Cardiac septum (tissue), 1 donor: ENCODE data around the gene PROCR. TPM values are rescaled to one million over a fixed set of nuclear protein-coding genes. Genes with fewer than 3 reads are reported as not detected.
"Not testable (repeated sequence)": the region's sequence is repeated elsewhere in the genome, so short reads cannot be mapped to it uniquely, and the experiment has no call there.

ENCODE experiments used
- DNase-seq: peaks from one replicate; pipeline ENCODE4 v3.0.0-alpha.2; 2020; ENCODE audit warnings: low spot score
- intact Hi-C: fragments of 100-400 bp; cut with DNase I; formaldehyde crosslinking; loops from one replicate; pipeline ENCODE4 v1.14.0; 2022
- long read RNA-seq: library from polyadenylated mRNA; unstranded; transcript quantifications from one replicate; pipeline ENCODE4 v2.0.0, GENCODE V29; 2021
- total RNA-seq: library from RNA; stranded (reverse); fragmentation: NEBNext Ultra II Directional; extraction: Animal tissue kit (Norgen Biotek cat#: 25700); gene quantifications from one replicate; pipeline ENCODE4 v1.2.1, GENCODE V29; 2021
- donor health status: DM: no; HTN: no; CAD: no.

Gene PROCR
- 5.4 TPM for total RNA-seq
- long read RNA-seq, partial matches to known transcripts, result 2 of 8 reads
- long read RNA-seq, other reads (novel, unspliced or antisense), result 4 of 8 reads

DNA sequence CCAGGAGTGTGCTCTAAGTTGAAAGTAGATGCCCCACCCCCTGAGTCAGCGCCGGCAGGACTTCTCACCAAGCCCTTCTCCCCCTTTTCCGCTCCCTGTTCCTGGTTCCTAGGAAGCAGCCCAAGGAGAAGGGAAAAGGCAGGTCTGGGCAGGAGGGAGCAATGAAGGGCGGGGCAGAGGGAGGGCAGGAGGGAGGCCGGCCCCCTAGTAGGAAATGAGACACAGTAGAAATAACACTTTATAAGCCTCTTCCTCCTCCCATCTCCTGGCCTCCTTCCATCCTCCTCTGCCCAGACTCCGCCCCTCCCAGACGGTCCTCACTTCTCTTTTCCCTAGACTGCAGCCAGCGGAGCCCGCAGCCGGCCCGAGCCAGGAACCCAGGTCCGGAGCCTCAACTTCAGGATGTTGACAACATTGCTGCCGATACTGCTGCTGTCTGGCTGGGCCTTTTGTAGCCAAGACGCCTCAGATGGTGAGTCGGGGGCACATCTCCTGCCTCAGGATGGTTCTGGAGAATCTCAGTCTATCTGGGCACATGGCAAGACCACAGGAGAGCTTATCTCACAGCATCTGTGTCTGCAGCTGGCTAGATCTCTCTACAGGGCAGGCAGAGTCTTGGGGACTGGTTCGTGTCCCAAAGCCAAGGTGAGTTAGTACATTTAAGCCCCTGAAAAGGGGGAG is at the start of gene PROCR:
PROCR (plus strand) TSS at position 320 of the 681 bp plus-strand sequence; CDS start at position 403, 83 bp downstream.
- intact Hi-C loops, result no loop called here
- DNase-seq, result peak; percentile 92

DNA sequence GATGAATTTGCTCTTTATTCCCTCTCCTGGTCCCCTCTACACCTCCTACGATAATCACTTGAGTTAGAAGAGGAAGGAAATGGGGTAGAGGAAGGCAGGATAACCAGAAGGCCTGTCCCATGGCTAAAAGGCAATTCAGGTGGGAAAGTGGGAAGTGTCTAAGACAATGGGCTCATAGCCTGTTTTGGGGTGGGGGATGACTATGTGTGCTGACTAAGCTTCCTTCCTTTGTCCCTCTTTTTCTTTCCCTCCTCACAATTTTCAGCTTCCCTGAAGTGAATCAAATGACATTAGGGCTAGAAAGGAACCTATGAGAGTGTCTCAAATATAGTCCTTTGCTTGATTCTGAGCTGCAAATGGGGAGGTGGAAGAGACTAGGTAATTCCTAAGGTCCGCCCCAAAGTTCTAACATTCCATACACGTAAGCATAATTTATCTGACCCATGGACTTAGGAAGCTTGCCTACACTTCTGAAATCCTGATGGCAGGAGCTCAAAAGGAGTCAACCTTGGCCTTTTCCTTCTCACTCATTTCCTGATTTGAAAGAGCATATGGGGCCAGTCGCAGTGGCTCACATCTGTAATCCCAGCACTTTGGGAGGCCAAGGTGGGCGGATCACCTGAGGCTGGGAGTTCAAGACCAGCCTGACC is 49.0 kb upstream of the PROCR start:
- intact Hi-C loops, result no loop called here
- DNase-seq, result no peak

DNA sequence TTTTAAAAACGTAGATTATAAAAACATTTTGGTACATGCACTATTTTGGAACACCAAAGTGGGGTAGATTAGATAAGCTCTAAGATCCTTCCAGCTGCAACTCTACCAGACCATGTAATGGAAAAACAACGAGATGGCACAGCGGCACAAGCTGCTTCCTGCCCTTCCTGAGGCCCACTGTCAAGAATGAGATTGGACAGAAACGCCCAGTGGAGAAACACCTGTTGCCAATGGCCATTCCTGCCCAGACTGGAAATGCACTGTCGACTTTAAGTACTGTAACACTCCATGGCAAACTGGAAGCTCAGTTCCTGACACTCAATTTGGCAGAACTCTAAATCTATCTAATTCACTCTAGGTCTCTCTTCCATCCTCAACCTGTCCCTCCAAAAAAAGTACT is 46.1 kb upstream of the PROCR start:
- no peak for DNase-seq
- intact Hi-C loops, result no loop called here

DNA sequence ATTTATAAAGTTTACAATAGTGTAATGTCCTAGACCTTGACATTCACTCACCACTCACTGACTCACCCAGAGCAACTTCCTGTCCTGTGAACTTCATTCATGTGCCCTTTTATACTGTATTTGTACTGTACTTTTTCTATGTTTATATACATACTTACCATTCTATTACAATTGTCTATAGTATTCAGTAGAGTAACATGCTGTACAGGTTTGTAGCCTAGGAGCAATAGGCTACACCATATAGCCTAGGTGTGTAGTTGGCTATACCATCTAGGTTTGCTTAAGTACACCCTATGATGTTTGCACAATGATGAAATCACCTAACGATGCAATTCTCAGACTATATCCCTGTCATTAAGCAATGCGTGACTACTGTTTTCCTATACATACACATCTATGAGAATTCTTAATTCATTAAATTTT is 42.2 kb upstream of the PROCR start:
- intact Hi-C loops, result no loop called here
- DNase-seq, result no peak

DNA sequence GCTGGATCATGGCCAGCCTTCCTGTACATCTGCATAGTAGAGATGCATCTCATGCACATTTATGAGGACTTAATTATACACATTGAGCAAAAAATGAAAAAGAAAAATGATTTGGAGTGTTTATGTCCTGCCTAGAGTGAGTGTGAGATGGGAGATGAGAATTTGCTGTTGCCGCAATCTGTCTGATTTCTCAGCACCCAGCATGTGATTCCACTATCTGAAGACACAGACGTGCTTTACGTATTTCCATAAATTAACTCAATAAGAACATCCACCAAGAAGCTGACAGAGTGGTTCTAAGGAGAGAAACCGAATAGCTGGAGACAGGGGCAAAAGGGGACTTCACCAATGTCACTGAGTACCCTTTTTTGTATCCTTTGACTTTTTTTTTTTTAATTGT is 39.9 kb upstream of the PROCR start:
- intact Hi-C loops, result no loop called here
- DNase-seq, result no peak

DNA sequence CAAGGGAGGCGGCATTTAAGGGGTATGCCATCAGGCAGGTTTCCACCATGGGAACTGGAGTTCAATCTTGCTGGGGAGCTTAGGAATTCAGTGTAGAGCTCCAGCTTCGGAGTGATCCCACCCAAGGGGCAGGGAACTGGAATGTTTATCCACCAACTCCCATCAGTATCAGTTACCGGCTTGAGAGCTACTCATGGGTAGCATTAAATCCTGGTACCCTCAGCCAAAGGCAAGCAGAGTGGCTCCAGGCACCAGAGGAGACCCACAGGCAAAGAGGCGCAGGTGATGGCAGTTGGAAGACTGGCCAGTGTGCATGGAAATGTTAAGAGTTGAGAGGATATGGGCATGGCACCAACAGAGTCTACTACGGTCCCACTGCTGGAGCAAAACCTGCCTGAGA is 38.8 kb upstream of the PROCR start:
- DNase-seq, result no peak
- intact Hi-C loops, result no loop called here

DNA sequence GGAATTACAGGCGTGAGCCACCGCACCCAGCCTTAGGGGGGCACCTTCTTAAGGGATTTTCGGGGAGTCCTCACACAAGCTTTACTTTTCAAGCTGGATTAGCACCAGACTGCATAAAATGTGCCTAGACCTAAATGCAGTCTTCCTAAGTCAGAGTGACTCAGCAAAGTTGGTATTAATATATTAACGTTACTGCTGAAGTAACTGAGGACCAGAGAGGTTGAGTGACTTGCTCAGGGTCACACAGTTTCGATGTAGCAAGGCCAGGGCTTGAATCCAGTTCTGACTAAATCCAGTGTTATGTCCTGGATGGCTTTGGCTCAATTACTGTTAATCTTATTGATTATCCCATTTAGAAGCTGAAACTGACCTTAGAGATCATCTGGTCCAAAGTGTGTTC is 38.1 kb upstream of the PROCR start:
- intact Hi-C loops, result no loop called here
- DNase-seq, result no peak

DNA sequence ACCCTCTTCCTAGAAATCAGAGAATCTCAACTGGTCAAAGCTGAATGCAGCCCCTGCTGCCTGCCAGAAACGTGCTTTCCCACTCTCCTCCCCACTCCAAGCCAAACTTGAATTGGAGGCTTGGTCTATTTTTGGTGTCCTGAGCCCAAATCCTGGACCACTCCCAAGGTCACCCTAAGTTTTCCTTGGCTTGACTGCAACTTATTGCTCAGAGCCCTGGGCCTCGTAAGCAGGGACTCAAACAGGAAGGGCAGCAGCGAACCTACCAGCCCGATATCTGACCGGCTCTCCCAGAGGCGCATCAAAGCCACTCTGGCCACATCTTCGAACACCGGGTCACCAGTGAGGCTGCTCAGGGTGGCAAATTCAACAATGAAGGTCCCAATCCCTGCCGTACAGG is 37.4 kb upstream of the PROCR start:
- intact Hi-C loops, result no loop called here
- DNase-seq, result no peak

DNA sequence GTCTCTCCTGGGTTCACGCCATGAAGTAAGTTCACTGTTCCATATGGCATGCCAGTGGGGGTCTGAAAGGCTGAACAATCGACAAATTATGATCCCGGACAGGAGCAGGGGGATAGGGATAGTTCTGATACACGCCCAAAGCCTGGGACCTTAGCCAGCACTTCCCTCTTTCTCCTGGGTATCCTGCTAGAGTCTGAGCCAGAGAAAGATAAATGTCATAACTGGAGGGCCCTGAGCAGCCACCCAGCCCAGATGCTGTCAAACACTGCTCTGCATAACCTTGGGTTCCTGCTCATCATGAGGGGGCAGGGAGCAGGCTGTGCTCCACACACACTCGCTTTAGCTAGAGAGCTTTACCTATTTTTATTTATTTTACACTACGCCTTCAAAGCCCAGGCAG is 37.0 kb upstream of the PROCR start:
- no peak for DNase-seq
- intact Hi-C loops, result no loop called here

DNA sequence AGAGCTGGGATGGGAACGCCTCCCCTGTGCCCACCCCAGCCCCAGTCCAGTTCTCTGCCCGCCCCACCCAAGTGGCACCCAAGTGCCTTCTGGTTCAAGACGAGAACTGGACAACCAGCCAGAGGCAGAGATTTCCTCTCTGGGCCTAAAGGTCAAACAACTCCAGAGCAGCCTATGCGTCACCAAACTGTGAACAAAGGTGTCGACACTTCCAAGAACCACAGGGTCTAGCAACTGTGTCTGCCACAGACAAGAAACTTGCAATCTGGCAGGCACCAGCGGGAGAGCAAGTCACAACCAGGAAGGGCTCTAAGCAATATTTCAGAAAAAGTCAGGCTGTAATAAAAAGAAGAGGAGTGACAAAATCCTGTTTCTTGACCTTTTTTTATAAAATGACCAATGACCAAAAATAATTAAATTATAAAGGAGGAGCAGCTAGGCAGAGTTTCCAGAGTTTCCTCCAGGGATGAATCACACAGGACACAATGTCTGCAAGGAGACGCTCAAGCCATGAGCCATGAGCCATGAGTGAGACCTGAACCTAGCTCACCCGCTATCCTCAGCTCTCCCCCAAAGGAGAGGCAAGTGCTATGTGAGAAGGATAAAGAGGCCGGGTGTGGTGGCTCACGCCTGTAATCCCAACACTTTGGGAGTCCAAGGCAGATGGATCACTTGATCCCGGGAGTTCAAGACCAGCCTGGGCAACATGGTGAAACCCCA is 35.8 kb upstream of the PROCR start:
- DNase-seq, result no peak
- intact Hi-C loops, result no loop called here

DNA sequence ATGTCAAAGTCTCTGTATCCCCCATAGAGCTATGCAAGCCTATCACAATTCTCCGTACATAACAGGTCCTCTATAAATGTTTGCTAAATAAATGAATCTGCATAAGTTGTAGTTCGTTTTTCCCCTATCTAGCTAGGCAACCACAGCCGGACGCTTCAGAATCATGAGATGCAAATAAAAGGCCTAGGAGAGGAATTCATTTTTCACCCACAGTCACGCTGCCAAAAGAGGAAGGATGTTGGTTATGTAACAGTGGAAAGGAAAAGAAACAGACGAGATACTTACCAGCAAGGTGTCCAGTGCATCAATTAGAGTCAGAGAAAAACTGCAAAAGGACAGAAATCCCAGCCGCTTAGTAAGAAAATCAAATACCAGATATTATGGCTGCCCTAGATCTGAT is 27.2 kb upstream of the PROCR start:
- intact Hi-C loops, result loop anchor here (1.0 to 2.0 kb wide), 2 partner anchors 64 to 124 kb away; no protein-coding TSS in a partner anchor
- no peak for DNase-seq

DNA sequence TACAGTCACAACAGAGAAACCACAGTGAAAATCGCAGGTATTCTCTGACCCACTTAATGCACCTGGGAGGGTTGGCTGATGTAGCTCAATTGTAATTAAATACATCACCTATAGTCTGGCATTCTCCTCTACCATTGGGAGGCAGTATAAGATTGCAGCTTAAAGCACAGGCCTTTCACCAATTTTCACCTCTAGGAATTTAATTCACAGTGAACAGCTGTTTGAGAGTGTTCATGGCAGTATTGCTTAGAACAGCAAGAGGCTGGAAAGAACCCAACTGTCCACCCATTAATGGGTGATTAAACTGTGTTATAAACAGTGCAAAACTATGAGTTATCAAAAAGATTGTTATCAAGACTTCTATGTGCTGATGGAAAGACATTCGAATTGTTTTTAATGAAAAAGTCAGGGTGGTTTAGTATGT is 26.7 kb upstream of the PROCR start:
- intact Hi-C loops, result loop anchor here (1.0 to 2.0 kb wide), 2 partner anchors 63 to 124 kb away; no protein-coding TSS in a partner anchor
- no peak for DNase-seq

DNA sequence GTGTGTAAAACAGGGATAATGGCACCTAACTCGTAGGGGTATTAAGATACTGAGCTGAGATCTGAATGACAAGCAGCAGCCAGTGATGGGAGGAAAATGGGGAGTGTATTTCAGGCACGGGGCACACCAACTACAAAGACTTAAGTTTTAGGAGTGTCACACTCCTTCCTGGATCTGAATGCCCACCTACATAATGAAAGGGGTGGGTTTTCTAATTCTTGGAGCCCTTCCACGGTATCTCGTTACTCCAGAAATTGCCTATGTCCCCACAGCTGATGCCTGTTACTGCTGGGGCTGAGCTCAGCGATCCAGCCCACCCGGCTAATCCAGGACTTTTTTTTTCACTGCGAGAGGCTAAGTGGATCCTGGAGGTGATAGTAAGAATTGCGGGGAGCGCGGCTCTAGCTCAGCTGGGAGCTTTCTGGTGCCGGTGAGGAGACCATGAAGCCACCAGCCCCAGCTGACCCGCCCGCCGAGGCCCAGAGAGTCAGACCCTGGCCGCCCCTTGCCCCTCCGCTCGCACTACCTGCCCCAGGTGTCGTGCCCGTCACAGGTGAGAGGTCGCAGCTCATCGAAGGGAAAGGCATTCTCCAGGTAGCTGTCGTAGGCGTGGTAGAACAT is 25.5 kb upstream of the PROCR start:
- no peak for DNase-seq
- intact Hi-C loops, result no loop called here

DNA sequence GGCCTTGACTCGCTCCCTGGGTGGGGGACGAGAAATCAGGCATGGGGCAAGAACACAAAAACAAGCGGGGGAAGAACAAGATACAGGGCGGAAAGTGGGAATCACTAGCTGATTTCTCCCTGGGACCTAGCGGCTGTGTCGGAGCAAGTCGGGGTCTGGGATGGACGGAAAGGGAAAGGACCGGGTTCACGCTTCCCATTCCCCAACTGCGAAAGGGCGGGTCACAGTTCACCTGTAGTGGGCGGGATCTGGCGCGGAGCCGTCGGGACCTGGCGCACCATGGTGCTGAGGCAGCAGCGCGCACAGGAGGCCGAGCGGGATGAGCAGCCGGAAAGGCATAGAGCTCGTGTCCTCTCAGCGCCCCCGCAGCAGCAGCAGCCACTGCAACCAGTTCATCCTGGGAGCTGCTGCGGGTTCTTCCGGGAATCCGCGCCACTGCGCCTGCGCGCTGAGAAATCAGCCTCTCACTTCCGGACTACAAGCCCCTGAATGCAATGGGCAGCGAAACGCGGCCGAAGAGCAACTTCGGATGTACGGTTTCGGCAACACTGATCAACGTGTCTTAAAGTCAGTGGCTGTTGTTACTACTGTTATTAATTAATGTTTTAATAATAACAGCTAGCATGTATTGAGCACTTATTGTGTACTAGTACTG is 24.8 kb upstream of the PROCR start, which contains the start of gene EDEM2:
EDEM2 (minus strand) TSS at position 417 of the 655 bp plus-strand sequence; CDS start at position 339, 78 bp downstream.
- intact Hi-C loops, result no loop called here
- peak; percentile 96 for DNase-seq

DNA sequence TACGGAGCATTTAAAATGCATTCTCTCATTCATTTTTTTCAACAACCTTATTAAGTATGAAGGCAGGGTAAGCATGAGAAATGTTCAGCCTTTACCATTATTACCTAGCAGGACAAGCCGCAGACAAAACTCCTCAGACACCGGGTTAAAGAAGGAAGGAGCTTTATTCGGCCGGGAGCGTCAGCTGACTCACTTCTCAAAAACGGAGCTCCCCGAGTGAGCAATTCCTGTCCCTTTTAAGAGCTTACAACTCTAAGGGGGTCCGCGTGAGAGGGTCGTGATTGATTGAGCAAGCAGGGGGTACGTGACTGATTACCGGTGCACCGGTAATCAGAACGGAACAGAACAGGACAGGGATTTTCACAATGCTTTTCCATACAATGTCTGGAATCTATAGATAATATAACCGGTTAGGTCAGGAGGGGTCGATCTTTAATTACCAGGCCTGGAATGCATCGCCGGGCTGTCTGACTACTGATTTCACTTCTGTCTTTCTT is 24.2 kb upstream of the PROCR start:
- DNase-seq, intact Hi-C loops: not testable (repeated sequence)

DNA sequence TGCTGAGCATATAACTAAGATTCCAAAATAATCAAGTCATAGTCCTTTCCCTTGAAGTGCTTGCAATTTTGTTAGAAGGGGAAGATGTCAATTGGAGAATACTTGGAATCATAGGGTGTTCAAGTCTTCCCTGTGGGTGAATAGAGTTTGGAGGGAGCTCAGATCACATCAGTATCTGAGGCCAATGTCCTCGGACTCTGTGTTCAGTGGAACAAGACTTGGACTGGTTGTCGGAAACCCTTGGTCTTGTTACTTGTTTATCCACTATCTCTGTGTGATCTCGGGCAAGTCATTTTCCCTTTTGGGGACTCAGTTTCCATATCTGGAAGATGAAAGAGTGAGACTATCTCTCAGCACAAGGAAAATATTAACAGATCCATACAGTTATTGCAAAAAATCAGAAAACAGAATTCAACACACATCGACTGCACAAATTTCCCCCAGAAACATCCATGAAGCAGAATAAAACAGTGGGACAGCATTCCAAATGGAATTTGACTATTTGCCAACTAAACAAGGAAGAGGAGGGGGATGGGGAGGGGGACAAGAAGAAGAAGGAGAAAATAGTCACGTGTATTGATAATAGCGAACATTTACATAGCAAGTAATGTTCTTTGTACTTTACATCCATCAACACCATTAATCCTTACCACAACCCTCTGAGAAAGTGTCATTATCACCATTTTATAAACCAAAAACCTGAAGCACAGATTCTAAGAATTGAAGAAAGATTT is 20.9 kb upstream of the PROCR start:
- intact Hi-C loops, result no loop called here
- DNase-seq, result no peak

DNA sequence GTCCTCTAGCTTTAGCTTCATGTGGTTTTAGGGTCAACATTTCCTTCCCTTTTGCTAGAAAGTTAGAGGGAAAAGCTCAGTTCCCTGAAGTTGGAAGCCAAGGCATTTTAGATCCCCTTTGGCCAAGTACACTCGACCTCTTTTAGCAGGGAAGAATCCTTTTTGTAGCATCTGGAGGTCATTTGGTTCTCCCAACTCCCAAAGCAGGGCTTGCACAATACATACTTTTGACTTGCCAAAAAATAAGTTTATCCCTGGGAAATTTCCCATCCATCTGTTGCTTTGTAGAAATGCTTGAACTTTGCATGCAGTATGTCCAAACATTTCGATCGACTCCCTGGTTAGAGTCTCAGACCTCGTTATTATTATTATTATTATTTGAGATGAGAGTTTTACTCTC is 20.1 kb upstream of the PROCR start:
- DNase-seq, result no peak
- intact Hi-C loops, result no loop called here

DNA sequence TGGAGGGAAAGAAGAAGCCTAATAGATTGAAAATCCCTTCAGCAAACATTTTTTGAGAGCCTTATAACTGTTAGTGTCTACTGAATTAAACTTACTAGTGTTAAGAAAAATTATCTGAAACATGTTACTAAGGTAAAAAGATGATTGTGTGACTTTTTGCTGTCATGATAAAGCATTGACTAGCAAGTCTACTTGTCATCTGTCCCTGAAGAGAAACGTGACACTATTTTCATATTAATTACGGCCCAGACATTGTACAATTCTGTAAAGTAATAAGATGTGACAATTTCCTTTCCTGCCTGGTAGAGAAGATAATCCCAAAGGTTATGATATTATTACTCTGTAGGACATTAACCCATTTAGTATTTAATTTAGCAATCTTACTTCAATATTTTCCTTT is 15.9 kb upstream of the PROCR start:
- no peak for DNase-seq
- intact Hi-C loops, result no loop called here

DNA sequence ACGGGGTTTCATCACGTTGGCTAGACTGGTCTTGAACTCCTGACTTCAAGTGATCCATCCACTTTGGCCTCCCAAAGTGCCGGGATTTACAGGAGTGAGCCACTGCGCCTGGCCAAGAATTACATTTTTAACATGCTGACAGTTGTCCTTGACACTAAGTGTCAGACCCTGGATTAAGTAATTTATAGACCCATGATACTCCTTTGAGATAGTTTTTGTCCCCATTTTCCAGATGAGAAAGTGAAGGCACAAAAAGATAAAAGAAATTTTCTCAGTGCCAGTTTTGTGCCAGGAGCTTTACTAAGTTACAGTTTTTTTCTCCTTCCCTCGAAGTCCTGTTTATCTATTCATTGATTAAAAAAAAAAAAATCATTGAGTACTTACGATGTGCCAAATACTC is 14.9 kb upstream of the PROCR start:
- no peak for DNase-seq
- intact Hi-C loops, result no loop called here
